ENCODE data around the gene CACNA1C.

Gene CACNA1C

GRCh38 chr12:2190085-2190484 lies 137.3 kb downstream of the CACNA1C start:
- no peaks in the 10 kb centered on the region for H3K27me3 ChIP-seq (ENCODE audit: insufficient read depth, low read depth)
- no peak overlapping the region for H3K9ac ChIP-seq
- no peaks in the 10 kb centered on the region for H3K4me1 ChIP-seq (ENCODE audit: low read depth, poor library complexity, severe bottlenecking)
- no peak overlapping the region for H3K27ac ChIP-seq
- H3K4me2 ChIP-seq: no peak overlapping the region
- no peak overlapping the region for H2AFZ ChIP-seq (ENCODE audit: low read depth)
- H3K79me2 ChIP-seq (ENCODE audit: insufficient read depth, low read depth): no peaks in the 10 kb centered on the region
- no peaks in the 10 kb centered on the region for H4K20me1 ChIP-seq (ENCODE audit: insufficient read depth)
- H3K4me3 ChIP-seq (IDR thresholded peaks at IDR 0.05; ENCODE audit: insufficient read depth, low read depth, low read length): no peak overlapping the region
- no peaks in the 10 kb centered on the region for H3K36me3 ChIP-seq (ENCODE audit: insufficient read depth)
- no peak for TF ChIP-seq CTCF (conservative IDR thresholded peaks at IDR 0.05; ENCODE audit: low read depth, low read length)

- no peaks in the 10 kb centered on the region for H3K27me3 ChIP-seq (ENCODE audit: insufficient read depth, low read depth)
- no peak overlapping the region for H3K4me2 ChIP-seq
- H3K4me3 ChIP-seq (IDR thresholded peaks at IDR 0.05; ENCODE audit: insufficient read depth, low read depth, low read length): no peak overlapping the region
- no peaks in the 10 kb centered on the region for H3K4me1 ChIP-seq (ENCODE audit: low read depth, poor library complexity, severe bottlenecking)
- H2AFZ ChIP-seq (ENCODE audit: low read depth): no peak overlapping the region
- no peaks in the 10 kb centered on the region for H4K20me1 ChIP-seq (ENCODE audit: insufficient read depth)
- H3K36me3 ChIP-seq (ENCODE audit: insufficient read depth): no peaks in the 10 kb centered on the region
- no peaks in the 10 kb centered on the region for H3K79me2 ChIP-seq (ENCODE audit: insufficient read depth, low read depth)
- H3K27ac ChIP-seq: no peak overlapping the region
- TF ChIP-seq CTCF (conservative IDR thresholded peaks at IDR 0.05; ENCODE audit: low read depth, low read length): no peak
- no peak overlapping the region for H3K9ac ChIP-seq
Measured at GRCh38 chr12:2190896-2191533, 138.2 kb downstream of the CACNA1C start.

- no peak overlapping the region for H3K4me2 ChIP-seq
- no peaks in the 10 kb centered on the region for H3K4me1 ChIP-seq (ENCODE audit: low read depth, poor library complexity, severe bottlenecking)
- no peaks in the 10 kb centered on the region for H3K36me3 ChIP-seq (ENCODE audit: insufficient read depth)
- no peaks in the 10 kb centered on the region for H4K20me1 ChIP-seq (ENCODE audit: insufficient read depth)
- no peak overlapping the region for H2AFZ ChIP-seq (ENCODE audit: low read depth)
- H3K79me2 ChIP-seq (ENCODE audit: insufficient read depth, low read depth): no peaks in the 10 kb centered on the region
- no peak overlapping the region for H3K9ac ChIP-seq
- no peak for TF ChIP-seq CTCF (conservative IDR thresholded peaks at IDR 0.05; ENCODE audit: low read depth, low read length)
- no peak overlapping the region for H3K4me3 ChIP-seq (IDR thresholded peaks at IDR 0.05; ENCODE audit: insufficient read depth, low read depth, low read length)
- no peak overlapping the region for H3K27ac ChIP-seq
- H3K27me3 ChIP-seq (ENCODE audit: insufficient read depth, low read depth): no peaks in the 10 kb centered on the region
Measured at GRCh38 chr12:2191534-2192153, 138.9 kb downstream of the CACNA1C start.

GRCh38 chr12:2192231-2192630 lies 139.4 kb downstream of the CACNA1C start:
- H3K27me3 ChIP-seq (ENCODE audit: insufficient read depth, low read depth): no peaks in the 10 kb centered on the region
- no peak for TF ChIP-seq CTCF (conservative IDR thresholded peaks at IDR 0.05; ENCODE audit: low read depth, low read length)
- no peaks in the 10 kb centered on the region for H3K4me1 ChIP-seq (ENCODE audit: low read depth, poor library complexity, severe bottlenecking)
- H3K4me3 ChIP-seq (IDR thresholded peaks at IDR 0.05; ENCODE audit: insufficient read depth, low read depth, low read length): no peak overlapping the region
- H3K27ac ChIP-seq: no peak overlapping the region
- H3K4me2 ChIP-seq: no peak overlapping the region
- no peak overlapping the region for H2AFZ ChIP-seq (ENCODE audit: low read depth)
- no peaks in the 10 kb centered on the region for H3K36me3 ChIP-seq (ENCODE audit: insufficient read depth)
- no peaks in the 10 kb centered on the region for H3K79me2 ChIP-seq (ENCODE audit: insufficient read depth, low read depth)
- H3K9ac ChIP-seq: no peak overlapping the region
- H4K20me1 ChIP-seq (ENCODE audit: insufficient read depth): no peaks in the 10 kb centered on the region
